ENCODE data around the gene MARF1. TPM values are rescaled to one million over a fixed set of nuclear protein-coding genes. Genes with fewer than 3 reads are reported as not detected.
A peak's percentile ranks its signal among the peaks of the same experiment; 100 is the strongest.

MARF1 gene
- total and polyA plus RNA-seq, 9 of the 15 experiments (the other 6 are each of a cell fraction or from before 2014, with no cell fraction given), result 4.7 to 33.2 (median 11.7) TPM

GRCh38 chr16:15575293-15576049 is 67.5 kb downstream of the MARF1 start (continued):
- no peak for TF ChIP-seq ZNF174 (CRISPR knock-in tag; IDR thresholded peaks at IDR 0.05)
- no peak for TF ChIP-seq ZNF224 (CRISPR knock-in tag; IDR thresholded peaks at IDR 0.05)
- no peak for TF ChIP-seq ARNT (IDR thresholded peaks at IDR 0.05)
- no peak for TF ChIP-seq LCOR (CRISPR knock-in tag; IDR thresholded peaks at IDR 0.05)
- TF ChIP-seq AFF1 (IDR thresholded peaks at IDR 0.05; ENCODE audit: low read depth in 1 of 2, partially characterized antibody in 2 of 2), result peak in 1 of 2 experiments; percentile 72
- no peak for TF ChIP-seq BRF1 (IDR thresholded peaks at IDR 0.05; ENCODE audit: borderline replicate concordance, extremely low read depth, insufficient read length)
- TF ChIP-seq FOXM1 (IDR thresholded peaks at IDR 0.05; ENCODE audit: low read depth), result peak; percentile 40; the same call in 1 of the 2 replicates
- TF ChIP-seq FOXM1 (CRISPR knock-in tag; IDR thresholded peaks at IDR 0.05; ENCODE audit: low read depth), result no peak
- no peak for TF ChIP-seq TGIF2 (CRISPR knock-in tag; IDR thresholded peaks at IDR 0.05)
- TF ChIP-seq RCOR1 (IDR thresholded peaks at IDR 0.05; ENCODE audit: borderline replicate concordance in 1 of 2, low read depth in 2 of 2, low read length in 2 of 2), result 0 out of 4 replicates have a peak, but pooled peaks of 1 of the 2 experiments have one; percentile 15
- no peak for TF ChIP-seq MLX (CRISPR knock-in tag; conservative IDR thresholded peaks at IDR 0.05)
- no peak for TF ChIP-seq NR0B1 (IDR thresholded peaks at IDR 0.05; ENCODE audit: partially characterized antibody)
- TF ChIP-seq ZNF695 (CRISPR knock-in tag; IDR thresholded peaks at IDR 0.05), result no peak
- no peak for TF ChIP-seq ZNF785 (CRISPR knock-in tag; IDR thresholded peaks at IDR 0.05)
- no peak for TF ChIP-seq NR4A1 (CRISPR knock-in tag; IDR thresholded peaks at IDR 0.05)
- no peak for TF ChIP-seq NR4A1 (tag; IDR thresholded peaks at IDR 0.05)
- TF ChIP-seq SMARCE1 (IDR thresholded peaks at IDR 0.05), result no peak
- no peak for TF ChIP-seq PCBP2 (IDR thresholded peaks at IDR 0.05; ENCODE audit: low read depth, low read length, poor library complexity, severe bottlenecking)
- no peak for TF ChIP-seq SMC3 (conservative IDR thresholded peaks at IDR 0.05; ENCODE audit: insufficient read depth, low read depth, low read length)
- TF ChIP-seq HES1 (IDR thresholded peaks at IDR 0.05; ENCODE audit: low read depth), result no peak
- TF ChIP-seq CEBPG (CRISPR knock-in tag; IDR thresholded peaks at IDR 0.05), result no peak
- TF ChIP-seq CEBPG (tag; conservative IDR thresholded peaks at IDR 0.05 in 1 of 2, IDR thresholded peaks at IDR 0.05 in 1 of 2), result peak in 1 of 2 experiments; percentile 54; a peak in 1 of 4 replicates
